Right lobe of liver (tissue), 4 donors: ENCODE data around the gene PRR7.

Experiments used
- CTCF ChIP-seq, 4 donors: fragments of 200-600 bp in 3 of 4; fragments of 450-650 bp in 1 of 4; IDR thresholded peaks; one replicate each; pipeline versions ENCODE4 v1.5.1 to v1.8.0; 2016 to 2022; ENCODE audit warnings: antibody characterized with exemption in 4 of 4, mild to moderate bottlenecking in 2 of 4
- POLR2A ChIP-seq: fragments of 450-650 bp; IDR thresholded peaks from one replicate; pipeline ENCODE4 v1.6.1; 2017; ENCODE audit warnings: antibody characterized with exemption, mild to moderate bottlenecking
- donor health status: DM: no; HTN: no; CAD: no.
- donor health status: DM: no; HTN: no; CAD: no.
- donor health status: DM: no; HTN: yes; CAD: no.

- TF ChIP-seq CTCF (IDR thresholded peaks at IDR 0.05) (no peak), POLR2A (no peak)
These were observed 14.3 kb upstream of the PRR7 start for GRCh38 chr5:177432143-177432838.
